Heart right ventricle (tissue), 16 donors: ENCODE measurements around the gene ARID2. TPM values are rescaled to one million over a fixed set of nuclear protein-coding genes. Genes with fewer than 3 reads are reported as not detected.

Experiments
- ATAC-seq, 8 donors: fragments of 200-7000 bp; cut with Tn5 transposase; one replicate each; pipeline ENCODE4 v1.9.1; 2020; ENCODE audit warnings: mild to moderate bottlenecking in 8 of 8, moderate library complexity in 8 of 8, moderate number of reproducible peaks in 1 of 8
- DNase-seq, 2 donors: peaks; one replicate each; pipeline ENCODE4 v3.0.0-alpha.2; 2020
- H3K27ac ChIP-seq, 10 donors: fragments of 200-600 bp; sonication (generic) in 2 of 10; one replicate each; pipeline versions ENCODE4 v1.5.0 to v1.8.0; 2020 to 2022; ENCODE audit warnings: mild to moderate bottlenecking in 3 of 10
- H3K27me3 ChIP-seq, 7 donors: fragments of 200-600 bp; one replicate each; pipeline ENCODE4 v1.8.0; 2021 to 2022; ENCODE audit warnings: mild to moderate bottlenecking in 2 of 7
- H3K36me3 ChIP-seq, 9 donors: fragments of 200-600 bp; sonication (generic) in 1 of 9; one replicate each; pipeline versions ENCODE4 v1.5.0 to v1.8.0; 2020 to 2022; ENCODE audit warnings: mild to moderate bottlenecking in 2 of 9
- H3K4me1 ChIP-seq, 9 donors: fragments of 200-600 bp; sonication (generic) in 1 of 9; one replicate each; pipeline versions ENCODE4 v1.5.0 to v1.8.0; 2020 to 2022; ENCODE audit warnings: mild to moderate bottlenecking in 4 of 9
- H3K4me3 ChIP-seq, 10 donors: fragments of 200-600 bp; sonication (generic) in 2 of 10; one replicate each; pipeline versions ENCODE4 v1.5.0 to v1.8.0; 2020 to 2022; ENCODE audit warnings: mild to moderate bottlenecking in 7 of 10, moderate library complexity in 2 of 10
- H3K9me3 ChIP-seq, 11 donors: fragments of 200-600 bp in 10 of 11; sonication (generic) in 2 of 11; one replicate each; pipeline versions ENCODE4 v1.5.0 to v1.8.0; 2013 to 2022; ENCODE audit warnings: mild to moderate bottlenecking in 2 of 11, control low read depth in 1 of 11, moderate library complexity in 1 of 11
- CTCF ChIP-seq, 9 donors: fragments of 200-600 bp; sonication (generic) in 2 of 9; IDR thresholded peaks; one replicate each; pipeline versions ENCODE4 v1.5.0 to v1.8.0; 2021 to 2022; ENCODE audit warnings: antibody characterized with exemption in 9 of 9, mild to moderate bottlenecking in 5 of 9, moderate library complexity in 1 of 9
- WGBS, 2 donors: extraction: QIAGEN DNeasy Blood & Tissue Kit; methylation state at CpG; one replicate each; pipeline ENCODE4 v1.1.7; 2013; ENCODE audit warnings: inconsistent platforms in 1 of 2; 5-methylcytosine and 5-hydroxymethylcytosine counted together
- intact Hi-C, 10 donors: fragments of 100-400 bp; cut with DNase I; formaldehyde crosslinking; loops; one replicate each; pipeline versions ENCODE4 v1.11.1 to v1.14.2; 2022
- polyA plus RNA-seq, 2 donors: library from polyadenylated mRNA; stranded (reverse); fragments of 200-250 nt; gene quantifications; one replicate each; pipeline ENCODE4 v1.2.3, GENCODE V29; 2013
- total RNA-seq, 10 donors: library from RNA; stranded (reverse); fragmentation: NEBNext Ultra II Directional in 3 of 10; extraction: Animal tissue kit (Norgen Biotek cat#: 25700) in 3 of 10; gene quantifications; one replicate each; pipeline versions ENCODE4 v1.2.1 to v1.2.4, GENCODE V29; 2021 to 2023
- donor health status: Arrhythmogenic right ventricular cardiomyopathy.
- donor health status: ischemic (EF 13 %, LVEDD 7.1; RV severe dilation, severe dysfunction).
- donor health status: healthy with polysubstance abuse.
- donor health status: DM: no; HTN: yes; CAD: no.
- donor health status: DM: no; HTN: no; CAD: no.
- donor health status: ischemic (EF 25% LVEDD 6.9; RV normal size, moderate dysfunction).
- donor health status: ischemic (EF 25% LVEDD 5.7; RV mildly dilated, moderate dysfunction).
- donor health status: healthy.
- donor health status: DM: yes; HTN: yes; CAD: no.
- donor health status: Ischemic cardiomyopathy.
- donor health status: ischemic (EF 35%, LVEDD 5.7; RV mildly dilated, moderate dysfunction).
- donor health status: nonischemic (EF 11% LVEDD 7.7; RV severe dilation, severe dysfunction).
- donor health status: DM: yes; HTN: yes; CAD: no.
- donor health status: PGD.
- donor health status: ischemic (EF 29% LVEDD 5.4; RV normal size, mild dysfunction).
- donor health status: nonischemic (EF 23%, LVEDD 6.1; RV moderate dilation, normal function).

ARID2 gene
- total and polyA plus RNA-seq, 12 donors = 3.0 to 28.8 (median 18.6) TPM

- peaks cover 0 to 19% (median 8%) of the 10 kb centered on the region in 9 donors for H3K4me1 ChIP-seq
- peaks cover 0 to 35% (median 0%) of the 10 kb centered on the region in 9 donors for H3K36me3 ChIP-seq
- intact Hi-C loops = loop anchor here in 4 of 10 donors (10.0 kb wide), 1 partner anchor 198 kb away; no protein-coding TSS in a partner anchor
- ATAC-seq (no peak), DNase-seq (no peak)
- H3K4me3 ChIP-seq = no peak overlapping the region
- peaks cover 0 to 23% (median 0%) of the 10 kb centered on the region in 11 donors for H3K9me3 ChIP-seq
- TF ChIP-seq CTCF (IDR thresholded peaks at IDR 0.05) = no peak
- H3K27ac ChIP-seq = no peak overlapping the region
- H3K27me3 ChIP-seq = no peaks in the 10 kb centered on the region
- 97 to 100% methylated on average over 1 of the region's 1 CpG for WGBS, 2 donors
These were observed 13.1 kb downstream of the ARID2 start for GRCh38 chr12:45742590-45742989.

GRCh38 chr12:45743247-45743646 lies 13.7 kb downstream of the ARID2 start:
- intact Hi-C loops = loop anchor here in 4 of 10 donors (10.0 kb wide), 1 partner anchor 198 kb away; no protein-coding TSS in a partner anchor
- peaks cover 0 to 19% (median 8%) of the 10 kb centered on the region in 9 donors for H3K4me1 ChIP-seq
- WGBS, 2 donors = 96 to 100% methylated on average over 2 of the region's 2 CpGs
- no peak for TF ChIP-seq CTCF (IDR thresholded peaks at IDR 0.05)
- H3K36me3 ChIP-seq = peaks cover 0 to 30% (median 0%) of the 10 kb centered on the region in 9 donors
- no peak overlapping the region for H3K4me3 ChIP-seq
- no peak for DNase-seq
- no peak for ATAC-seq
- H3K9me3 ChIP-seq = peaks cover 0 to 20% (median 0%) of the 10 kb centered on the region in 11 donors
- H3K27ac ChIP-seq = no peak overlapping the region
- no peaks in the 10 kb centered on the region for H3K27me3 ChIP-seq

- DNase-seq = no peak
- no peaks in the 10 kb centered on the region for H3K27me3 ChIP-seq
- peaks cover 0 to 20% (median 0%) of the 10 kb centered on the region in 11 donors for H3K9me3 ChIP-seq
- H3K4me3 ChIP-seq = no peak overlapping the region
- intact Hi-C loops = loop anchor here in 7 of 10 donors (5.0 to 10.0 kb wide), 3 partner anchors 199 to 204 kb away; no protein-coding TSS in a partner anchor
- 71 to 76% methylated on average over 1 of the region's 1 CpG for WGBS, 2 donors
- H3K36me3 ChIP-seq = peaks cover 0 to 27% (median 0%) of the 10 kb centered on the region in 9 donors
- H3K4me1 ChIP-seq = peaks cover 0 to 16% (median 10%) of the 10 kb centered on the region in 9 donors
- no peak overlapping the region for H3K27ac ChIP-seq
- peak; percentile 8 to 62 (median 46) for TF ChIP-seq CTCF (IDR thresholded peaks at IDR 0.05)
- ATAC-seq = peak in 5 of 8 donors; percentile 10 to 54 (median 29)
These were observed 16.4 kb downstream of the ARID2 start for GRCh38 chr12:45745861-45746277.

- peaks cover 0 to 44% (median 15%) of the 10 kb centered on the region in 9 donors for H3K4me1 ChIP-seq
- no peak for DNase-seq
These were observed 27.2 kb downstream of the ARID2 start for GRCh38 chr12:45756666-45757065.

More at GRCh38 chr12:45756666-45757065, 27.2 kb downstream of the ARID2 start:
- intact Hi-C loops = no loop called here
- no peak for ATAC-seq
- 90 to 91% methylated on average over 3 of the region's 3 CpGs for WGBS, 2 donors
- H3K27ac ChIP-seq = no peak overlapping the region
- peaks cover 0 to 16% (median 0%) of the 10 kb centered on the region in 9 donors for H3K36me3 ChIP-seq
- no peak for TF ChIP-seq CTCF (IDR thresholded peaks at IDR 0.05)
- H3K4me3 ChIP-seq = no peak overlapping the region
- H3K9me3 ChIP-seq = no peaks in the 10 kb centered on the region
- H3K27me3 ChIP-seq = no peaks in the 10 kb centered on the region
